GM12891 (cell line): ENCODE measurements around the gene NRXN3.

Experiments used
- DNase-seq: peaks from one replicate; pipeline ENCODE4 v3.0.0; 2011; ENCODE audit warnings: low spot score; ENCODE audit not compliant: insufficient read length
- FAIRE-seq: peaks from 2 replicates; lab custom pipeline; 2011; peaks lifted over from hg19 to GRCh38; lab: Jason Lieb, UNC
- PAX5 ChIP-seq: IDR thresholded peaks from 2 replicates; pipeline ENCODE4 v1.6.1; 2011; ENCODE audit warnings: low read length, moderate library complexity, mild to moderate bottlenecking; ENCODE audit not compliant: insufficient read depth, severe bottlenecking
- POLR2A ChIP-seq: IDR thresholded peaks from 2 replicates; pipeline ENCODE4 v1.6.1; 2011; ENCODE audit warnings: low read depth, low read length, control low read depth
- POLR2AphosphoS5 ChIP-seq: IDR thresholded peaks from 2 replicates; pipeline ENCODE4 v1.6.1; 2011; ENCODE audit warnings: low read depth, low read length, control low read depth
- POU2F2 ChIP-seq: IDR thresholded peaks from 2 replicates; pipeline ENCODE4 v1.6.1; 2011; ENCODE audit warnings: low read depth, mild to moderate bottlenecking, control low read depth, low read length, moderate library complexity
- SPI1 ChIP-seq: IDR thresholded peaks from 2 replicates; pipeline ENCODE4 v1.6.1; 2011; ENCODE audit warnings: low read depth, low read length, control low read depth
- TAF1 ChIP-seq: IDR thresholded peaks from 2 replicates; pipeline ENCODE4 v1.6.1; 2011; ENCODE audit warnings: low read depth, low read length, control low read depth

NRXN3 gene

DNA sequence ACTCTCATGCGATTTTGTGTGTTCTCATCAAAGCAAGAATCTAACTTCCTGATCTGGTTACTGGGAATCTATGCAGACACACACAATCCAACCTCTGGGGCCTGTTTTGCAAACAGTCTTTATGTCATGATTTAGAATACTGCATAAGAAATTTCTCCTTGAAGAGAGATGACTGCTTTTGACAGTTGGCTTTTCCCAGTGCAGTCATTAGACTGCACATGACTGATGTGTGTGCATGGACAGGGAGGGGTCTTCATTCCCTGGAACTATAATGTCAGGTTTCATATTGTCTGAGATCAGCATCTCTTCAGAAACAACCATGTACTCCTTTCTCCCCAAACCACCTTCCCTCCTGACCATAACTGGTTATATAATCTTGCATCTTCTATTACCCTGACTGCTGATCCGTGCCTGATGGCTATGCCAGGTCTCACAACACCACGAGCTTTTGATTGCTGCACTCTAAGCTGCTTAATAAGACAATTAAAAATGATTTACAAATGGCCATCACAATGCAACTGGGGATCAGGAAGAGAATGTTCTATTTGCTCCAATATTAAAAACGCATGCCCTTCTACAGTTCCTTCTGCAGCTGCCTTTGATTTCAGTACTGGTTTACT, 995.4 kb downstream of the NRXN3 start:
- DNase-seq (no peak), FAIRE-seq (no peak)
- TF ChIP-seq POLR2A (no peak), POLR2AphosphoS5 (no peak), TAF1 (no peak), POU2F2 (no peak), SPI1 (no peak), PAX5 (no peak)

DNA sequence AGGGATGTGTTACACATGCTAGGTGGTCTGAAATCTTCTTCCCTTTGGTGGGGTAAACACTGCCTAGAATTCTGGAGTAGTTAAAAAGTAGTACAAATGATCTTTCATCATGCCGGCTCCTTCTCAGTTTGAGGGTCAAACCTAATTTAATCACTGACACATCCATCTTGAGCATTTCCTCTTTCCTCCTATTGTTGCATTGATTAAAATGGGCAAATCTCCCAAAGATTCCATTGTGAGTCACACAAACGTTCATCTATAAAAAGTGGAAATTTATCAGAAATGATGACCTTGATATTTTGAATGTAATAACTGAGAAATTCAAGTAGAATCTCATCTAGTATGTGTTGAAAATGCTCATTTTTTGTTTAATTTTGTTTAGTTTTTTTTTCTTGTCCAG, 996.0 kb downstream of the NRXN3 start:
- no peak for TF ChIP-seq POLR2A
- no peak for TF ChIP-seq POLR2AphosphoS5
- TF ChIP-seq TAF1: no peak
- no peak for TF ChIP-seq POU2F2
- DNase-seq (no peak), FAIRE-seq (no peak)

DNA sequence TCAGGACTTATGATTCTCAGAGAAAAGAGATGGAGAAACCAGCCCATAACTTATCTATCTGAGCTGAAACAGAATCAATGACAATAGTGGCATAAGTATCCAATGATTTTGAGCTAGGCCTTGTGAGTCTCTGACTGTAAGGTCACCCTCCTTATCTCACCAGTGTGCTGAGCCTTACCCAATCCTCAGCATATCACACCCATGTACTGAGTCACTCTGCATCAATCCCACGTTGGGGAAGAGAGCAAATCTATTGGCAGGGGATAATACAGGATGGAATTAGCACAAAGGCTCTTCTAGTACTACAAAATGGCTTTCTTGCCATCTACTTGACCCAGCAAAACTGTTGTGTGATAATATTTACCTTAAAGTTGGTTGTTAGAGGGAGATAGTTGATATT, 997.8 kb downstream of the NRXN3 start:
- no peak for DNase-seq
- TF ChIP-seq POLR2AphosphoS5 (no peak), POLR2A (no peak), PAX5 (no peak), POU2F2 (no peak), SPI1 (no peak), TAF1 (no peak)
- FAIRE-seq: no peak

DNA sequence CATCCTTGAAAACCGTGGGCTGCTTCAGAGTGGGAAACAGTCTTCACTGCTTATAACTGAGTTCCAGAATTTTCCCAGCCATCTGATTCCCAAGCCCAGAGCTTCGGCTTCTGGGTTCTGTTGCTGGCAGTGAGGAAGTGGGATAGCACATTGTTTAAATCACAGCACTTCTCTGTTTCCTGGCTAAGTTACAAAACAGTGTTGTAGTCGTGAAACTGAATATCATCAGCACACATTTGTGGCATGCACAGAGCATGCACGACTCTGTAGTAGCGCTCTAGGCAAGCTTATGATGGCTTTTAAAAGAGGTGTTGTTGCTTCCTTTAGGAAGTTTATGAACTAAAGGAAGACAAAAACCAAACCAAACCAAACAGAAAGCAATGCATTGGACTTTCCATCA, 1005.5 kb downstream of the NRXN3 start:
- TF ChIP-seq POLR2AphosphoS5: no peak
- TF ChIP-seq SPI1: no peak
- TF ChIP-seq POU2F2: no peak
- TF ChIP-seq POLR2A: no peak
- TF ChIP-seq PAX5: no peak
- no peak for TF ChIP-seq TAF1
- no peak for DNase-seq
- no peak for FAIRE-seq

DNA sequence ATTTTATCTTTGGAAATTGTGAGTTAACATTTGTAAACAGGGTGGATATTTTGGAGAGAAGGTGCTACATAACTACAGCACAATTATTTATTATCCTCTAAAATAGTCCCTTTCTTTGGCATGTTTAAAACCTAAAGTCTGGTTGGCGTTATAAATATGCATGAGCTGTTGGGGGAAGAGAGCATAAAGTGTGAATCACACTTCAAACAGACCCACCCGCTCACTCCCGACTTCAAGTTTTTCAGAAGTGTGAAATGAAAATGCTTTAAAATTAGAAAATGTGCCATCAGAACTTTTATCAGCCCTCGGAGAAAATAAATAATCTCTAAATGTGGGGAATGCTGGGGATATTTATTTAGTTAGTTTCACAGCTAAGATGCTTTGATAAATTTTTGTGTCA, 1006.9 kb downstream of the NRXN3 start:
- no peak for FAIRE-seq
- no peak for DNase-seq
- TF ChIP-seq POLR2AphosphoS5 (no peak), POU2F2 (no peak), POLR2A (no peak), SPI1 (no peak), PAX5 (no peak), TAF1 (no peak)

DNA sequence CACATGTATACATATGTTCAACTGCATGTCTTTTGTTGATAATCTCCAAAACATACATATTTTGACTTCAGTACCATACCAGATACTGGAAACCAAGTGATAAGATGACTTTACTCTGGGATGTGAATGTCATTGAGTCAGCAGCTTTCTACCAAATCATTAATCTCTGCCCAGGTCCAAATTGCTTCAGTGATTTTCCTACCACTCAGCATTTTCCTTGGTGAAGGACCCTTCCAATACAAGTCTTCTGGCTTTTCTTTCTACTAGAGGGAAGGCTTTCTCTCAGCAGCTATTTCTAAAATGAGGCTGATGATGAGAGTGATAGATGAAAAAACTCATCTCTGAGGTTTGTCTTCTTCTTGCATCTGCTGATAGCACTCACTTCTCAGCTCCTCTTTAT, 1008.5 kb downstream of the NRXN3 start:
- no peak for FAIRE-seq
- no peak for DNase-seq

DNA sequence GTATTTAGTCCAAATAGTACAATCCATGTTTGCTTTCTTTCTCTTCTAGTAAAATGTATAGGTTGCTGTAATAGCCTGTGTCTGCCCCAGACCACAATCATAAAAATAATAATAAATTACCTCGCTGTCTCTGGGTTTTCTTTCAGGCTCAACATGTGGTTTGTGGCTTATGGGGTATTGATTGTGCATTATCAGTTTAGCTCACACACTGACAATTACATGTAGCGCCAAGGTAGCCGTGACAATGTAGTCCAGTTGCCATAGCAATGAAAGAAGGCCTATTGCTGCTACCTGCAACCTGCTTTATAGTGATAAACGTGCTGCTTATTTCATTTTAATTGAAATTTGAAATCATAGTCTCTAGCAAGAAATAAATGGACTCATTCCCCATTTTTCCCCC, 1009.8 kb downstream of the NRXN3 start:
- DNase-seq (no peak), FAIRE-seq (no peak)
- TF ChIP-seq POLR2AphosphoS5 (no peak), PAX5 (no peak), POU2F2 (no peak), SPI1 (no peak), TAF1 (no peak), POLR2A (no peak)

More for the DNA sequence above, 1008.5 kb downstream of the NRXN3 start:
- TF ChIP-seq POLR2A (no peak), POU2F2 (no peak), PAX5 (no peak), POLR2AphosphoS5 (no peak), SPI1 (no peak), TAF1 (no peak)

DNA sequence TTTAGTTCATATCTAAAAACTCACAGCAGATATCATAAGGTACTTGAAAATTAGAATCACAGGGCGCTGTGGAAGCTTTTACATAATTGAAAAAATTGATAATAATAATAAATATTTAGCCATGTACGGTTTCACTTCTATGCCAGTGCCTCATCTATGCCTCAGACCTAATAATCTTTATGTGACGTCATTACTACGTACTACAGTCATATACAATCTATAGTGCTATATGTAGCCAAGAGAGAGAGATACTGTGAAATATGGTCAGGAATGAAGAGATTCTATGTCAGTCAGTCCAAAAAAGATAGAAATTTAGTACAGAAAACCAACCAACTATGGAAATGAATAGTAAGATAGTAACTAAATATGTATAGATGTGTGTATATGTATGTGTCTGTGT, 1010.5 kb downstream of the NRXN3 start:
- FAIRE-seq (no peak), DNase-seq (no peak)
- TF ChIP-seq SPI1 (no peak), PAX5 (no peak), TAF1 (no peak), POLR2A (no peak), POLR2AphosphoS5 (no peak), POU2F2 (no peak)

DNA sequence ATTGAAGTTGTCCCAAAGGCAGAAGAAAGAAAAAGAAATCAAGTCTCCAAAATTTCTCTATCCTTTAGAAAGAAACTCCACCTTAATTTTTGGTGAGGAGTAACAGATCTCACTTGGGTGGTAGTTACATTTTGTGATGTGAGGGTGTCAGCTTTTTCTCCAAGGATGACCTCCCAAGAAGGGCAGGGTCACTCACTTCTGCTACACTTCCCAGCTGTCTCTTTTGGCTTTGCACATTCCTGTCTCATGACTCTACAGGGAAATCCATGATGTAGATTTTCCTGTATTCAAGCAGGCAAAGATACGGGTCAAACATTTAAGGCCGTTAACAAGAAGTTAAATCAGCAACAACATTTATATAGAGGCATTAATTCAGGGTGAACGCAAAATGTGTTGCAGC, 1016.4 kb downstream of the NRXN3 start:
- no peak for DNase-seq
- TF ChIP-seq PAX5: no peak
- no peak for TF ChIP-seq TAF1
- TF ChIP-seq POLR2A: no peak
- TF ChIP-seq POLR2AphosphoS5: no peak
- no peak for TF ChIP-seq SPI1
- TF ChIP-seq POU2F2: no peak
- no peak for FAIRE-seq

DNA sequence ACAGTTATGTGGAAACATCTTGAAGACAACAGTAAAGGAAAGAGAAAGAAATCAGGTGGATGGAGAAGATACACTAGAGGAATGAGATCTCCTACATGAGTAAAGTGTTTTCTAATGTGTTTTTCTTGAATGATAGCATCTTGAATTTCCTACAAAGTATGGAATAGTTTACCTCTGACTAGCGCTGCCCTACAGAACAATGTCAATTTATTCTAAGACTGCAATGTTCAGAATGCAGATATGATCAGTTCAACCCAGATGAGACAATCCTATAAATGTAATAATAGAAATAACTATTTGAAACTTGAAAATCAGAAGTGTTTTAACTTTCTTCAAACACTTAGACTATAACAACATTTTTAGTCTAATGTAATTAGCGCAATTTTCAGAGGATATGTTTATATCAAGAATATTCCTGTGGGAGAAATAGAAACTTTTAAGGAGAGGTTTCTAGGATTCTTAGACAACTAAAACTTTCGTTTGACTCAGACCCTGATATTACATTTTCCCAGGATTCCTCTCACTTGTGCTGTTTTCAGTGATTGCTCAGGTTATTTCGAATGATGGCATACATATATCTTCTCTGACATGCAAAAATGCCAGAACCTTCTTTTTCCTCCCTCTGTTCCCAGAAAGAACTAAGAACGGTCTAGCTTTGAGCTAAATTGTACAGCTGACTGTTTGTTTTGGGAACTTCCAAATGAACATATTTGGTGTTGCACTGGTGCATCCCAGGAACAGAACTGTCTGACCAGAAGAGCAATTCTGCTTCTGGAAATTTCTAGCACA, 1023.7 kb downstream of the NRXN3 start:
- TF ChIP-seq TAF1 (no peak), PAX5 (no peak), POLR2A (no peak), SPI1 (no peak), POU2F2 (no peak), POLR2AphosphoS5 (no peak)
- FAIRE-seq (no peak), DNase-seq (no peak)
